ENCODE results near the gene CCDC40. TPM values are rescaled to one million over a fixed set of nuclear protein-coding genes. Genes with fewer than 3 reads are reported as not detected.

The CCDC40 gene
- total RNA-seq, 1 donor from 2014 or later: 29.6 TPM

DNA sequence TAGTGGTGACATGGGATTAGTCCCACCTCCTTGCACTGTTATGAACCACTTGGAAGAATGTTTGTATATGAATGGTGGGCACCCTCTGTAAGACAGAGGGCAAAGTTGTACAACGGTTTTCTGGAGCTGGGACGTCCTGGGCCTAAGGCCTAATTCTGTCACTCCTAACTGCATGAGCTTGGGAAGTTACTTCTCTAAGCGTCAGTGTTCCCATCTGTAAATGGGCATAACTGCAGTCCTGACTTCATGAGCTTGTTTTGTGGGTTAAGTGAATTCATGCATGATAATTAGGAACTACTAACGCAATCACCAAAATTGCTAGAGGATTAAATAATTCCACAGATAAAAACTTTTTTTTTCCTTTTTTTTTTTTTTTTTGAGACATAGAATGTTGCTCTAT lies 2.6 kb upstream of the CCDC40 start:
- TF ChIP-seq CTCF (conservative IDR thresholded peaks at IDR 0.05): no peak
- no peak for DNase-seq (ENCODE audit: extremely low spot score, unreplicated experiment)
- Mint-ChIP-seq H3K4me1 (ENCODE audit: unreplicated experiment) (peaks cover 42% of the 10 kb centered on the region), H3K4me3 (peak overlapping the region; percentile 98), H3K27ac (no peak overlapping the region), H3K27me3 (no peaks in the 10 kb centered on the region), H3K36me3 (peaks cover 10% of the 10 kb centered on the region), H3K9me3 (peaks cover 4% of the 10 kb centered on the region)

DNA sequence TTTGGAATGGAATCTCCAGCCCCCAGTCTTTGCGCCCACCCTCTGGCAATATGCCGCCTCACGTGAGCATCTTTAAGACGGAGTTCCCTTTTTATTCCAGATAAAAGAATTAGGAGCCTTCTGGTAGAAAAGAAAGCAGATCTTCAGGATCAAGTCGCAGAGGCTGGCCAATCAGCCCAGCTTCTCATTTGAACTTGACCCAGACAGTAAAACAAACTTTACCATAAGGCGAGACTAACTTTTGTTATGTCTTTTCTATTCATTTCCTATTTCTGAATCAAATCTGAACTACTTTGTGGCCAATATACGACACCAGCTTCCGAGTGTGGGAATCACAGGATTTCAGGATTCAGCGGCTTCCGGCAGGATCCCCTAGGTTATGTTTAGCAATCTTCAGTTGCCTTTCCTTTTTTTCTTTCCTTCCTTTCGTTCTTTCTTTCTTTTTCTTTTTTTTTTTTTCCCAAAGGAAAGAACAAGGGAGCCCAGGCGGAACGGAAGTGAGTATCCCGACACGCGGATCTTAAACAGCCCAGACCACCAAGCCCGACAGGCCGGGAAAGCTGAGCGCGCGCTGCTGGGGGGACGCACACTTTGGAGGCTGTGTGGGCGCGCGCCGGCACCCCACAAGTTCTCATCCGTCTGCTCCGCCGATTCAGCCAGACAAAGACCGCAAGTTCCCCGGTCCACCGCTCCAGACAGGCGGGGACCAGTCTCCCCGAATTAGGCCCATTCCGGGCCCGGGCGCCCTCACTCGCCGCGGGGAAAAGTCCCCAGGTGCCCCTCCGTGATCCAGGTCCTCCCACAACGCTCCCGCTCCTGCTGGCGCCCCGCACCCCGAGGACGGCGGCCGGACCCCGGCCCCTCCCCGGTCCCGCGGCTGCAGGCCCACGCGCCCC lies 1.4 kb upstream of the CCDC40 start:
- Mint-ChIP-seq H3K27ac (peak overlapping the region; percentile 94), H3K9me3 (peaks cover under 1% of the 10 kb centered on the region), H3K4me3 (peak overlapping the region; percentile 98), H3K36me3 (peaks cover 8% of the 10 kb centered on the region), H3K27me3 (no peaks in the 10 kb centered on the region), H3K4me1 (ENCODE audit: unreplicated experiment) (peaks cover 33% of the 10 kb centered on the region)
- DNase-seq (ENCODE audit: extremely low spot score, unreplicated experiment): no peak
- no peak for TF ChIP-seq CTCF (conservative IDR thresholded peaks at IDR 0.05)

DNA sequence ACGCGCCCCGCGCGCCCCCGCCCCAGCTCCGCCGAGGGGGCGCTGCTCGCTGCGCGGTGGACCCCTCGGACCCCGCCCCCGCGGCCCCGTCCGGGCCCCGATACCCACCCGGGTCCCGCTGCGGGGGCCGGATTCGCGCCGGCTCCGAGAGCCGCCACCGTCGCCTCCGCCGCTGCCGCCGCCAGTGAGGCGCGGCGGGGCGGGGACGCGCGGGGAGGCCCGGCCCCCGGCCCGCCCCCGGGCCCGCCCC lies 830 bp upstream of the CCDC40 start, which contains the start of gene TBC1D16:
TBC1D16 (minus strand) TSS at position 186 of the 250 bp plus-strand sequence. CDS start 22,325 bp downstream, outside the sequence.
- no peaks in the 10 kb centered on the region for H3K9me3 Mint-ChIP-seq
- DNase-seq (ENCODE audit: extremely low spot score, unreplicated experiment): no peak
- peaks cover 7% of the 10 kb centered on the region for H3K36me3 Mint-ChIP-seq
- peaks cover 32% of the 10 kb centered on the region for H3K4me1 Mint-ChIP-seq (ENCODE audit: unreplicated experiment)
- no peak for TF ChIP-seq CTCF (conservative IDR thresholded peaks at IDR 0.05)
- peak within 1 kb of the TSS; percentile 98 for H3K4me3 Mint-ChIP-seq
- H3K27ac Mint-ChIP-seq: peak within 1 kb of the TSS; percentile 94
- H3K27me3 Mint-ChIP-seq: no peaks in the 10 kb centered on the region

- no peak for TF ChIP-seq CTCF (conservative IDR thresholded peaks at IDR 0.05)
- Mint-ChIP-seq H3K9me3 (no peaks in the 10 kb centered on the region), H3K27me3 (no peaks in the 10 kb centered on the region), H3K4me3 (peak overlapping the region; percentile 95), H3K36me3 (peaks cover 11% of the 10 kb centered on the region), H3K4me1 (ENCODE audit: unreplicated experiment) (peaks cover 26% of the 10 kb centered on the region), H3K27ac (peak overlapping the region; percentile 94)
- DNase-seq (ENCODE audit: extremely low spot score, unreplicated experiment): no peak
Observed at GRCh38 chr17:80036715-80037477, 454 bp downstream of the CCDC40 start.

GRCh38 chr17:80043963-80044362 lies 7.5 kb downstream of the CCDC40 start:
- DNase-seq (ENCODE audit: extremely low spot score, unreplicated experiment): no peak
- no peak for TF ChIP-seq CTCF (conservative IDR thresholded peaks at IDR 0.05)
- no peaks in the 10 kb centered on the region for H3K4me1 Mint-ChIP-seq (ENCODE audit: unreplicated experiment)
- no peak overlapping the region for H3K27ac Mint-ChIP-seq
- peaks cover 27% of the 10 kb centered on the region for H3K36me3 Mint-ChIP-seq
- H3K27me3 Mint-ChIP-seq: no peaks in the 10 kb centered on the region
- H3K4me3 Mint-ChIP-seq: no peak overlapping the region
- H3K9me3 Mint-ChIP-seq: no peaks in the 10 kb centered on the region

Measured in type B pancreatic cell (in vitro differentiated cells).